Fibroblast of upper back skin (primary cell): Measurements from ENCODE around the gene ZNF474.

Source experiments
- DNase-seq: peaks from one replicate; pipeline ENCODE4 v3.0.0-alpha.2; 2013

Gene ZNF474

GRCh38 chr5:122154910-122155309, 25.6 kb downstream of the ZNF474 start:
- peak; percentile 75 for DNase-seq

- DNase-seq: peak; percentile 45
Observed at GRCh38 chr5:122155546-122155945, 26.2 kb downstream of the ZNF474 start.

DNA sequence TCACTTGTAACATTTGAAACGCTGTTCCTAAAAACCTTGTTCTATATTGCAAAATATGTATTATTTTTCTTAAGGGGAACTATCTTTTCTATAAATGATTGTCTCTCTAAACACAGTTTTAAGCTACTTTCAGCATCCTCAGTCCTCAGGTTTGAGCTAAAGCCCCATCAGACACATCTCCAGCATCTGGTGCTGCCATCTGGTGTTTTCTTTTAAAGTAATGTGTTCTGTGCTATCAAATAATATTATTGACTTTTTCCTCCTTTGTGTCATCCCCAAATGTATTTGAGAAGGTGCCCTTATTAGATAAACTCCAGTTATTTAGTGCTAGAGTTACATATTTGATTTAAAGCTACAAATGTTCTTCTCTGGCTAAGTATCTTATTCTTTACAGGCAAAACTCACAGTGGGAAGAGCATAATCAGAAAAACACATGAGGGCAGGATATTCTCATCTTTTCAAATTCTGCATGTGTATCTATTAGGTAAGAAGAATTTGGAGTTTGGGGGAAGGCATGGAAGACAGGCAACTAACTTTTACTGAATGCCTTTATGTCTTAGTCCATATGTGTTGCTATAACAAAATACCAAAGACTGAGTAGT, 27.5 kb downstream of the ZNF474 start:
- peak; percentile 80 for DNase-seq

DNA sequence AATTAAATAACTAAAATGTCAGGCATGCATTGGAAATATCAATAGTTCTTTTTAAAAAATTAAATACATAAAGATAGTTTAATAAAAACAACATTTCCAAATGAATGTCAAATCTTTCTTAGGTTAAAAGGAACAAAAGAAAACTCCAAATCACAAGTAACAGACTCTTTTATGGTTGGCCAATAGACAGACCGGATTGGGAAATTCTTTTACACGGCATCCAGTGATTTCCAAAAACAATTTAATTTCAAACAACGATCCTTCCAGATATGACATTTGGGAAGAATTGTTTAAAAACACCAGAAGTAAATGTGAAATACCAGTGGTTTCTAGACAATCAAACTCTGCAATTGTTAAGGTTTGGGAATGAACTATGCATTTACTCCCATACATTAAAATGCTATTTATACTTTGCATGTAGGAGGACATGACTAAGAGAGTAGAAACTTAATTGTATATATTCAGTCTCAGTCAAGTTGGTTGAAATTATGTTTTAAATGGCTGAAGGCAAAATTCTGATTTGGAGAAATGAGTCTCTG, 32.8 kb downstream of the ZNF474 start:
- DNase-seq: peak; percentile 66

GRCh38 chr5:122163121-122164069, 34.0 kb downstream of the ZNF474 start:
- DNase-seq: peak; percentile 98

DNA sequence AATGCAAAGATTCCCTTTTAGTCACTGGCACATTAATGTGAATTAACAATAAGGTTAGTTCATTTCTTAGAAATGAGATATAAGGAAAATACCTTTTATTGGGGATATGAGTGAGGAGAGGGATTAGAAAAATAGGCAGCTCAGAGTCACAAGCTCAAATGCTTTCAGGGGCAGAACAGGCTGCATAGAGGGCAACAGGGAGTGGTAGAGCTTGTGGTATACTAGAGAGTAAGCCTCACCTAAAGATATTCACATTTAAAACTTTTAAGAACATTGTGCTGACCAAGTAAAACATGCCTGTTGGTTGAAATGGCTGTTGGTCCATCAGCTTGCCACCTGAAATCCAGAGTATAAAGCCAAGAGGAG, 34.7 kb downstream of the ZNF474 start:
- DNase-seq: no peak

DNA sequence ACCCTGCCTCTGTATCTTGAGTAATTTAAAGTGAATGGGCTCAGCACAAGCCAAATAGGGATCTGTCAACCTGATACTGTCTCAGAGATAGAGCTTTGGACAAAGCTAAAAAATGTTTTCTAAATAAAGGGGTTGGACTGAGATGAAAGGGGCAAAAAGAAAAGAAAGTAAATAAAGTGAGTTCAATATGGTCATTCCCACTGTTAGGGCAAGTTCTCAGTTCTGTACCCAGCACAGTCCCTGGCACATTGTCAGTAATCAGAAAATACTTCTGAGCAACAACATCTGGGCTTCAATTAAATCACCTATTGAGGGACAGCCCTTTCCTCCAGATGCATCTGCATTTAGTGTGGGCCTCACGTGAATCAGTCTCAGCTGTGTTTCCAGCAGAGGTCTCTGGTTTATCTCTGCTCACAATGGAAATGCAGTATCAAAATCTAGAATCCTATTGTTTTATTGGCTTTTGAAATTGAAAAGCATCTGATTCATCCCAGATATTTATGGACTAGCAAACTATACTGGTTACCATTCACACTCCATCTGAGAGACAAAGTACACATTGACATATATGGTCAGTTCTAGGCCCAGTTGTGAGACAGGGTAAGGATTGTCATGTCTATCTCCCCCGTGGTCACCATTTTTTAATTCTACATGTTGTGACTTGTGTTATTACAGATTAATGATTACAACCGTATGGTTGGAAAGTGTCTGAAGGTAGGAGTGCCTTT, 35.6 kb downstream of the ZNF474 start:
- no peak for DNase-seq

DNA sequence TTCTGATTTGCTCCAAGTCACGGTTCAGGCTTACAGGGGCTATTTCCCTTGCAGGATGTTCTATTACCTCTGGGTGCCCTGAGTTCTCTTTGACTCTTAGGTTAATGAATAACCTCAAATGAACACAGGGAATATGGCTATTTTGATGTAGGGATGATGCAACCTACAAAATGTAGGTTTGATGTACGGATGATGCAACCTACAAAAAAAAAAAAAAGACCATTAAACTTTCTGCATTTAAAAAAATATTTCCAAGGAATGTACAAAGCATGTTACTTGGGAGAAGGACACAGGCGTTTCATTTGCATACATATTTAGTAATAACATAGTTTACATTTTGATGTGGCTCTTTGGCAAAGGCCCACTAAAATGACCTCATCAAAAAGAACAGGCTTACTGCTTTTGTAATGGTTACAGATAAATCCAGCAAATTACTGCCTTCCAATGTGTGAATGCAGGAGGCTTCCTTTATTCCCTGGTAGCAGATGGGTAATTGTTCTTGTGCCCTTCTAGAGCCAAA, 36.3 kb downstream of the ZNF474 start:
- DNase-seq: peak; percentile 94

- DNase-seq: no peak
Observed at GRCh38 chr5:122169350-122170103, 40.2 kb downstream of the ZNF474 start.

- peak; percentile 78 for DNase-seq
Observed at GRCh38 chr5:122170620-122171019, 41.3 kb downstream of the ZNF474 start.

DNA sequence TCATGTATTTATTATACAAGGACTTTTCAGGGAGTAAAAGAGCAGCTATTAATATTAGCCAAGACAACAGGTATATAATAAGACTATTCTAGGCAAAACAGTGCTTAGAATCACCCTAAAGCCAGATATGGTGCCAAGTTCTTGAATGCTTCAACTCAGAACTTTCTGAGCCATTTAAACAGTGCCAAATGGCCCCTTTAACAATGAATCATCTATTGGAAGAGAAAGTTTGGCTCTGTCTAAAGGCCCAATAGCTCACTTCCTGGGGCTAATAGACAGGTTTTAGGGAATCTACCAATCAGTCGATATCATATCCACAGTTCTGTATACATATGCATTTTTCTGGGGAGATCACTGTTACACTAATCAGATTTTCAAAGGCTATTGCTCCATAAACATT, 42.9 kb downstream of the ZNF474 start:
- DNase-seq: no peak

- no peak for DNase-seq
Observed at GRCh38 chr5:122173474-122174415, 44.4 kb downstream of the ZNF474 start.

DNA sequence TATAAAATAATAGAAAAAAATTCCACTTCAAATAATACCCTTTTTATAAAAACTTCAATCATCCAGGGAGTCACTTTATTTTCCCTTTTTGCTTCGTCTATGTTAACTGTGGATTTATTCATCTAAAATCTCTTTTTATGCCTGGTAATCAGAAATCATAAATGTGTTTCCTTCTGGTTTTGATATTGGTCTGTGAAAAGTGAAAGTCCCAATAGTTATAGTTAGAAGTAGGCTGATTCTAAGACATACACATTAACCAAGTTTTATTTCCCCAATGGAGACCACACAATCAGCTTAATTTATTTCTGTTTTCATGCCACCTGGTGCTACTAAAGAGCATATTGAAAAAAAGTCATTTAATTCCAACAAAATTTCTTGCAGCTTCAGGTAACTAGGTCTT, 45.7 kb downstream of the ZNF474 start:
- no peak for DNase-seq

DNA sequence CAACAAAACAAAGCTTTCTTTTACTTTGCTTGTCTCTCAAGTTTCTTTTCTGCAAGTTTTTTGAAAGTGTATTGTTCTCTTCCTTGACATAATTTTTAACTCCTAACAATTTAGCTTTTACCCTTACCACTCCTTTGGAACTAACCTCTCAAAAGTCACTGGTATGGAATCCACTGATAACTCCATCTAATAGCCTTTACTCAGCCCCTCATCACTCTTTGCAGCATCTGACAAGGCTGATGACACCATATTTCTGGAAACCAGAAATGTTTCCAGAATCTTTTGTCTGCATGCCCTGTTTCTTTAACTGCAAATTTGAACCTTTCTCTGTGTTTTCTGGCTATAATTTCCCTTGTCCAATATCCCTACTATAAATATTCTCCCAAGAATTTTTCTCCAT, 46.5 kb downstream of the ZNF474 start:
- DNase-seq: peak; percentile 60

DNA sequence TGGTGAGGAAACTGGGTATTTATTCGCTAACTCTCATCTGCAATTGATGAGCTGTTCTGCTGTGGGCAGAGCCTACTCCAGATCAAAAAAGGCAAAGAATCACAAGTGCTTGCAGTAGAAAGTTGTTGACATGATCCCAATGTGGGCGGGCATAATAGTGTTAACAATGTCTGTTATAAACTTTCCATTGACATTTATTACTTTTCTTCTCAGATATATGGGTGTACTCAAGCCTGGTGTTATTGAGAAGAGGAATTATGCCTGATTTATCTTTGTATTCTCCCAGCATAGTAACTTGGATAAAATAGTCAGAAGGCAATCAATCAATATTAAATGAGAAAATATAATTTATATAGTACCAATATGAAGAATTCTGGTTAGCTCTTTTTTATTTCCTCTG, 47.8 kb downstream of the ZNF474 start:
- no peak for DNase-seq

DNA sequence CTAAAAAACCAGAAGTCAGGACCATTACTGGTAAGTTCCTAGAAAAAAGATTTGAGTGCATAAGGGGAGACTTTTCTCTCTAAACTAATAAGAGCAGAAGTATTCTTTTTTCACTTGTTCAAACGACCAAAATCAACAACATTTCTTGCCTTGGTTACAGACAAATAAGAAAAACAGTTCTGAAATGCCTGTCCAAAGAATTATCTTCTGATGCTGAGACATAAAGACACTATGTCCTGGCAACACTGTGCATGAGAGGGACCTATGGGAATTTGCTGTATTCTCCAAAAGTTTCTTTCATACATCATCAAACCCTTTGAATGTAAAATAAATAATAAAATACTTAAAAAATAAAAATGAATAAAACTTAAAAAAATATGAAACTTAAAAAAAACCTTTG, 50.4 kb downstream of the ZNF474 start:
- no peak for DNase-seq

DNA sequence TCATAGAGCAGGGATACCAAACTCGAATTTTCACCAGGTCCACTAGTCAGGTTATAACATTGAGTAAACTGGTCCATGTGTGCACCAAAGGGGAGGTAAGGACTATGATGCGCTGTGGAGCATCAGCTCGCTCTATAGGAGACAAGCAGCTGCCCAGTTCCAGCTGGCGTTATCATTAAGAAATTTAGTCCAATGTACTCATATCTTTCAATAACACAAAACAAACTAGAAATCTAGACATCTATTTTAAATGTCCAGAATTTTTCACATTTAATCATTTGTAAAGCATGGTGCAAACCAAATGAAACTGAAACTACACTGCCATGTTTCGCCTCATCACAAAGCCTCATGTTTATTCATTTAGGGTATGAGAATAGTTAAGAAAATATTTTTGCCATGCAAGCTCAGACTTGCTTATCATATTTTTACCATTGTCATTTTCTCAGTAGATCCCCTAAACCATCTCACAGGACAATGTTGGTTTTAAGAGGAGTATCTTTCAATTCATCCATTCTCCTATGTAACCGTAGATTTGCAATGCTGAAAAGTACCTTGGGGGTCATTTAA, 50.9 kb downstream of the ZNF474 start:
- no peak for DNase-seq

DNA sequence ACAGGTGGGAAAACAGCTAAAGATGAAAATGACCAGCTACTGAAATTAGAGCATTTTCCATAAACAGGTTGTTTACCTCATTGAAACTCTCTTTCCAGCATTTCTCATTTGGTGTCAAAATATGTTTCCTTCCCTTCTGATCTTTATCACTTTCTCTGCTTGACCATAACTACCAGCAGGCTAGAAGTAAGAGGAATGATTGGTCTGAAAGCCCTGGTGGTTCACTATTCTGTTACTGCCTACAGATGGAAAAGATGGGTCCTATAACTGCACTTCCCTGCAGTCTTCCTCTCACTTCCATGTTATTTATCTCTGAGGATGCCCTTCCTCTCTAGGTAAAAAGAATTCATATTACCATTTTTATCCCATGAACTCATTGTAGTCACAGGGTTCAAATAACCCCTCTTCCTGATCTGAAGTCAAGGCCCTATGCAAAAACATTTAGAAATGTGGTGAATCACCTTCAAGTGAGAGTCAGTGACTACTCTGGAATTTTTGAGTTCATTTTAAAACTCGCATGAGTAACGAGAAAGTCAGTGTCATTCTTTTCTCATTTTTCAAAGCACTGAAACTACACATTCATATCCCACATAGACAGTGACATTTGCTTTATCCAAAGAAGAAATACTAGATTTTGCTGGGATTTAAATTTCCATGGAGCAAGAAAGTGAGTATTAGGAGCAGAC, 51.7 kb downstream of the ZNF474 start:
- DNase-seq: peak; percentile 94

- no peak for DNase-seq
Observed at GRCh38 chr5:122181863-122182262, 52.5 kb downstream of the ZNF474 start.

DNA sequence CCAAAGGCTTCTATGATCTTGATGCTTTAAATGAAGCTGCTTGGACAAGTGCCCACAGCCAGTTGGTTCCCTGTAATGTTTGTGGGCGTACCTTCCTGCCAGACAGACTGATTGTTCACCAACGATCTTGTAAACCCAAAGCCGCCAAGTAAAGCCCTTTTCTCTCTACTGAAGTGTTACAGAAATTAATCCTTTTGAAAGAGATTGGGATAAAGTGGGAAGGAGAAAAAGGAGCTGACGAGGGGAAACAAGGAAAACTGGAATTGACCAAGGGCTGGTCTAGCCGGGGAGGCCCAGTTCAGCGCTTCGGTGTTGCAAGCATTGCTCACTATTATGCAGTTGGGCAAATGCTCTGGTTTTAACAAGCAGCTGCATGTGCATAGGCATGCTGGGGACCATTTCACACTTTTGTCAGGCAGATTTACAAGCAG, 53.2 kb downstream of the ZNF474 start:
- DNase-seq: peak; percentile 85
